GM12873 (cell line): Measurements from ENCODE around the gene STXBP6.

Experiments used
- CTCF ChIP-seq: IDR thresholded peaks from 2 replicates; pipeline ENCODE4 v1.5.1; 2012; ENCODE audit warnings: low read depth, mild to moderate bottlenecking, moderate library complexity, low read length, control low read depth; ENCODE audit not compliant: insufficient read depth; ENCODE audit errors: missing control alignments

Gene STXBP6

GRCh38 chr14:24890716-24891115, 159.2 kb downstream of the STXBP6 start:
- TF ChIP-seq CTCF: no peak

- TF ChIP-seq CTCF: no peak
Measured at GRCh38 chr14:24889843-24890242, 160.1 kb downstream of the STXBP6 start.

- TF ChIP-seq CTCF: no peak
Measured at GRCh38 chr14:24888532-24888931, 161.4 kb downstream of the STXBP6 start.

- no peak for TF ChIP-seq CTCF
Measured at GRCh38 chr14:24887623-24888304, 162.2 kb downstream of the STXBP6 start.

GRCh38 chr14:24885410-24885913, 164.5 kb downstream of the STXBP6 start:
- no peak for TF ChIP-seq CTCF

GRCh38 chr14:24883576-24883975, 166.4 kb downstream of the STXBP6 start:
- no peak for TF ChIP-seq CTCF

GRCh38 chr14:24881116-24881893, 168.6 kb downstream of the STXBP6 start:
- TF ChIP-seq CTCF: no peak
